Measurements from ENCODE around the gene ATF2.

The ATF2 gene

GRCh38 chr2:175074478-175074877, 93.5 kb downstream of the ATF2 start:
- no peak for DNase-seq

- DNase-seq = no peak
These were observed 99.5 kb downstream of the ATF2 start for GRCh38 chr2:175068534-175068933.

GRCh38 chr2:175066411-175066810, 101.6 kb downstream of the ATF2 start:
- no peak for DNase-seq

GRCh38 chr2:175064797-175065196, 103.2 kb downstream of the ATF2 start:
- DNase-seq = no peak

GRCh38 chr2:175063741-175064140, 104.3 kb downstream of the ATF2 start:
- no peak for DNase-seq

GRCh38 chr2:175062787-175063585, 105.0 kb downstream of the ATF2 start:
- no peak for DNase-seq

- no peak for DNase-seq
These were observed 110.8 kb downstream of the ATF2 start for GRCh38 chr2:175057078-175057685.

GRCh38 chr2:175055993-175056392, 112.0 kb downstream of the ATF2 start:
- DNase-seq = no peak

GRCh38 chr2:175054340-175054739, 113.7 kb downstream of the ATF2 start:
- DNase-seq = no peak

- no peak for DNase-seq
These were observed 118.3 kb downstream of the ATF2 start for GRCh38 chr2:175049661-175050060.

GRCh38 chr2:175048275-175048674, 119.7 kb downstream of the ATF2 start:
- no peak for DNase-seq

GRCh38 chr2:175039490-175039889, 128.5 kb downstream of the ATF2 start:
- no peak for DNase-seq

GRCh38 chr2:175039031-175039430, 129.0 kb downstream of the ATF2 start:
- no peak for DNase-seq

GRCh38 chr2:175037941-175038340, 130.1 kb downstream of the ATF2 start:
- no peak for DNase-seq

GRCh38 chr2:175036582-175037018, 131.4 kb downstream of the ATF2 start:
- no peak for DNase-seq

GRCh38 chr2:175035806-175036205, 132.2 kb downstream of the ATF2 start:
- DNase-seq = no peak

- no peak for DNase-seq
These were observed 133.3 kb downstream of the ATF2 start for GRCh38 chr2:175034716-175035115.

- peak; percentile 37 for DNase-seq
These were observed 137.4 kb downstream of the ATF2 start for GRCh38 chr2:175030380-175031271.

- no peak for DNase-seq
These were observed 140.2 kb downstream of the ATF2 start for GRCh38 chr2:175027755-175028154.

GRCh38 chr2:175026385-175026784, 141.6 kb downstream of the ATF2 start:
- DNase-seq = no peak

GRCh38 chr2:175025946-175026345, 142.1 kb downstream of the ATF2 start:
- DNase-seq = no peak

GRCh38 chr2:175025233-175025632, 142.8 kb downstream of the ATF2 start:
- no peak for DNase-seq

GRCh38 chr2:175022923-175023322, 145.1 kb downstream of the ATF2 start:
- no peak for DNase-seq

Data from left hindlimb (tissue), 1 donor.